ENCODE measurements around the gene CXCR6. TPM values are rescaled to one million over a fixed set of nuclear protein-coding genes. Genes with fewer than 3 reads are reported as not detected.
A peak's percentile ranks its signal among the peaks of the same experiment; 100 is the strongest.

CXCR6 gene
- total and polyA plus RNA-seq, 2 experiments from 2014 or later = 0.06 TPM; not detected in 1

DNA sequence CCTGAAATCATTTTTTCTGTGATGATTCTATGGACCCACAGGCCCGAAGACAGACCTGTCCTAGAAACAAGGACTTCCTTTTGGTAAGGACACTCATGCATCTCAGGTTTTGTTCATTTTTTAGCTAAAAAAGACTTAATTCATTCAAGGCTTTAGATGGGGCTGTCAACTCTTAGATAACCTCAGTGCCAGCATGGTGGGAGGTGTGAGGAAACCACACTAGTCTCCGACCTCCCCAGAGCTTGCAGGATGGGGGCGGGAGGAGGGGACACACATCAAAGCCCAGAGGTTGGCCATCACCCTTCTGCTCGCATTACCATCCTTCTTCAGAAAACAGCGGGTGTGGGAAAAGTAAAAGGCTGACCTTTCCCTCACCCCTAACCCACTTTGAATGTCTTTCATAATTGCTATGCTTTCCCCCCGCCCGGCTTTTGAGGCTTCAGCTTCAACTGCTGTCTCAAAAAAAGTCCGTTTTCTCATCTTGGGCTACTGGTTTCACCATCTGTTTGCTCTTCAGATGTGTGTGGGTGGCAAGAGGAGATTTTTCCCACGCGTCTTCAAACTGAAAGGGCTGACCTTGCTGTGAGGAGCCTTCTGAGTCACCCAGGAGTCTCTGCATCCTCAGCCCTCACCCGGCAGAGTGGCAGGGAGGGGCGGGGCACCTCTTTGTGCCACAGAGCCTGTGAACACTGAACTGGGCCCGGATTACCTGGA is 27.6 kb upstream of the CXCR6 start:
- Histone ChIP-seq H3K9me3 (ENCODE audit: low read depth) (no peaks in the 10 kb centered on the region), H3K4me1 (ENCODE audit: low read depth) (no peaks in the 10 kb centered on the region), H3K36me3 (no peaks in the 10 kb centered on the region), H3K27me3 (no peaks in the 10 kb centered on the region), H3K4me3 (no peak overlapping the region), H3K27ac (no peak overlapping the region)
- TF ChIP-seq, protein P1, sequence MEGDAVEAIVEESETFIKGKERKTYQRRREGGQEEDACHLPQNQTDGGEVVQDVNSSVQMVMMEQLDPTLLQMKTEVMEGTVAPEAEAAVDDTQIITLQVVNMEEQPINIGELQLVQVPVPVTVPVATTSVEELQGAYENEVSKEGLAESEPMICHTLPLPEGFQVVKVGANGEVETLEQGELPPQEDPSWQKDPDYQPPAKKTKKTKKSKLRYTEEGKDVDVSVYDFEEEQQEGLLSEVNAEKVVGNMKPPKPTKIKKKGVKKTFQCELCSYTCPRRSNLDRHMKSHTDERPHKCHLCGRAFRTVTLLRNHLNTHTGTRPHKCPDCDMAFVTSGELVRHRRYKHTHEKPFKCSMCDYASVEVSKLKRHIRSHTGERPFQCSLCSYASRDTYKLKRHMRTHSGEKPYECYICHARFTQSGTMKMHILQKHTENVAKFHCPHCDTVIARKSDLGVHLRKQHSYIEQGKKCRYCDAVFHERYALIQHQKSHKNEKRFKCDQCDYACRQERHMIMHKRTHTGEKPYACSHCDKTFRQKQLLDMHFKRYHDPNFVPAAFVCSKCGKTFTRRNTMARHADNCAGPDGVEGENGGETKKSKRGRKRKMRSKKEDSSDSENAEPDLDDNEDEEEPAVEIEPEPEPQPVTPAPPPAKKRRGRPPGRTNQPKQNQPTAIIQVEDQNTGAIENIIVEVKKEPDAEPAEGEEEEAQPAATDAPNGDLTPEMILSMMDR (IDR thresholded peaks at IDR 0.05; ENCODE audit: low read depth, low read length) = no peak
- DNase-seq (ENCODE audit: low read depth in 1 of 2, low spot score in 1 of 2) = peak in 1 of 2 donors; percentile 72

DNA sequence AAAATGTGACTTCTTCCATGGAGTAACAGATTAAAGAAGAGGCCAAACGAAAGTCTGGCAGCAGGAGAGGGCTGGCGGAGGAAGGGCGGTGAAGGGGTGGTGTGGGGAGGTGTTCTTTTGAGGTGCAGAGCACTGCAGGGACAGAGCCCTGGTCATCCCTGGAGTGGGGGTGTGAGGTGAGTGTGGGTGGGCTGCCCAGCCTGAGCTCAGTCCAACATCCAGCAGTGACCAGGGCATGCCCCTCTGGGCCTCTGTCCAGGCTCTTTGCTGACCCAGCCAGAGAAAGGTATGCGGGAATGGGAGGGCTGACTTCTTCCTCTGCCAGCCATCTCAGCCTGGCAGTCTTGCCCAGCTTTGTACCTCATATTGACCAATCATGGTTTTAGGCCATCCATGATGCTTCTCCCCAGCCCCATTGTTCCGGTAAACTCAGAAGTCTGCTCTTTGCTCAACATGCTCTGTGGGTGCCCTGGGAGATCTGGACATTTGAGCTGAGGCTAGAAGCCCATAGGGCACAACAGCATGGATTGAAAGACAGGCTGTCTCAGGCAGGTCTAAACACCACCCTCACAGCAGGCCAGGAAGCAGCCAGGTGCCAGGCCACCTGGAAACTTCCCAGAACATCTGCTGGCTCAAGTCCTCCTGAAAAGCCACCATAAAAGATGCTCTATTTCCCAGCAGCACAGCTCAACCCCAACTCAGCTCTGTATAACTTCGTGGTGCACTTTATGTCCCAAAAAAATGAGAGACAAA is 25.9 kb upstream of the CXCR6 start:
- no peaks in the 10 kb centered on the region for H3K4me1 ChIP-seq (ENCODE audit: low read depth)
- no peaks in the 10 kb centered on the region for H3K27me3 ChIP-seq
- H3K27ac ChIP-seq = no peak overlapping the region
- no peaks in the 10 kb centered on the region for H3K9me3 ChIP-seq (ENCODE audit: low read depth)
- H3K4me3 ChIP-seq = no peak overlapping the region
- TF ChIP-seq, protein P1 (IDR thresholded peaks at IDR 0.05; ENCODE audit: low read depth, low read length) = no peak
- H3K36me3 ChIP-seq = no peaks in the 10 kb centered on the region
- no peak for DNase-seq (ENCODE audit: low read depth in 1 of 2, low spot score in 1 of 2)

DNA sequence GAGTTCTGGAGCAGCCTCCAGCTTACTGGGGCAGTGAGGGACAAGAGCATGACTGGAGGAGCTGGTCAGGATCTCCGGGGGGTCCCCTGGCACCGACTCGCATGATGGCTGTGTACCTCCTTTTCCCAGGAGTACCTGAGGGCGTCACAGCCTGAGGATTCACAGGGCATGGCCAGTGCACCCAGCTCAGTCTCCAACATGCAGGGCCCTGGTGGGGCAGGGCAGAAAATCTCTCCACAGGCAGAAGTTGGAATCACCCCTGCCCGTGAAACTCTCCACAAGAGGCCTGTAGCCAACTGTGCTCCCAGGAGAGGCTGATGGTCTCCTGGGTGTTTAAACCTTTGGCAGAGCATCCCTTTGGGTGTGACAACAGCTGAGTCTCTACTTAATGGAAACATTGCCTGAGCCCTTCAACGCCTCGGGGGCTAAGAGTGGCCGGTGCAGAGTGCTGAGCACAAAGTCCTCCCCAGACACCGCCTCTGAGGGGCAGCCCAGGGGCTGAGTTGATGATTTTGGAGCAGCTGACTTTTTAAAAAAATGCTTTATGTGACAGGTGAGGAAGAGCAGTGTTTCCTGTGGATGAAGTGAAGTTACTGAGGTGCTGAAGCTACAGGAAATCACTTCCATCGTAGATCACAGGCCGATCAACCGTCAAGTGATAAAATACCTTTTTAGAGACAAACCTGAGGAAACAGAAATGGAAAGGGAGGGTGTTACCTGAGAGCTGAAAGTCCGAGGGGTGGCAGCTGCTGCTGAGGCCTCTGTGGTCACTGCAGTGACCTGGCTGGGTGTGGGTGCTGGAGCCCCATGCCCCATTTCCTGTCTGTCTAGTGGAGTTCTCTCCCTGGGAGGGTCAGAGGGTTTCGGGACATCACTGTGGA is 21.9 kb upstream of the CXCR6 start:
- H3K27me3 ChIP-seq = no peaks in the 10 kb centered on the region
- H3K27ac ChIP-seq = no peak overlapping the region
- TF ChIP-seq, protein P1 (IDR thresholded peaks at IDR 0.05; ENCODE audit: low read depth, low read length) = no peak
- H3K4me1 ChIP-seq (ENCODE audit: low read depth) = no peaks in the 10 kb centered on the region
- H3K4me3 ChIP-seq = no peak overlapping the region
- DNase-seq (ENCODE audit: low read depth in 1 of 2, low spot score in 1 of 2) = no peak
- H3K36me3 ChIP-seq = peaks cover 11% of the 10 kb centered on the region
- no peaks in the 10 kb centered on the region for H3K9me3 ChIP-seq (ENCODE audit: low read depth)

DNA sequence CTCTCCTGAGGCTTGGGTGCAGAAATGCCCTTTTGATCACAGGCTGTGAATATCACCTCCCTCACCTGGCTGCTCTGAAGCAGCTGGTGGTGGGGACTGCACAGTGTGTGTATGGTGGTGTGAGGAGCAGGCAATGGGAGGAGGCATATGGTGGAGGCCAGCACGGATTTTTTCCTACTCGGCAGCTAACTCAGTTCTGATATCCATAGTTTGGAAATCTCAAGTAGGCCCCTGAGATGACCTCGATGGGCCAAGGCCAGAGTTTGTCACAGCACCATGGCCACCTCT is 21.3 kb upstream of the CXCR6 start:
- Histone ChIP-seq H3K27me3 (no peaks in the 10 kb centered on the region), H3K4me1 (ENCODE audit: low read depth) (no peaks in the 10 kb centered on the region), H3K9me3 (ENCODE audit: low read depth) (no peaks in the 10 kb centered on the region), H3K36me3 (peaks cover 12% of the 10 kb centered on the region), H3K27ac (no peak overlapping the region), H3K4me3 (no peak overlapping the region)
- TF ChIP-seq, protein P1 (IDR thresholded peaks at IDR 0.05; ENCODE audit: low read depth, low read length) = no peak
- DNase-seq (ENCODE audit: low read depth in 1 of 2, low spot score in 1 of 2) = no peak

DNA sequence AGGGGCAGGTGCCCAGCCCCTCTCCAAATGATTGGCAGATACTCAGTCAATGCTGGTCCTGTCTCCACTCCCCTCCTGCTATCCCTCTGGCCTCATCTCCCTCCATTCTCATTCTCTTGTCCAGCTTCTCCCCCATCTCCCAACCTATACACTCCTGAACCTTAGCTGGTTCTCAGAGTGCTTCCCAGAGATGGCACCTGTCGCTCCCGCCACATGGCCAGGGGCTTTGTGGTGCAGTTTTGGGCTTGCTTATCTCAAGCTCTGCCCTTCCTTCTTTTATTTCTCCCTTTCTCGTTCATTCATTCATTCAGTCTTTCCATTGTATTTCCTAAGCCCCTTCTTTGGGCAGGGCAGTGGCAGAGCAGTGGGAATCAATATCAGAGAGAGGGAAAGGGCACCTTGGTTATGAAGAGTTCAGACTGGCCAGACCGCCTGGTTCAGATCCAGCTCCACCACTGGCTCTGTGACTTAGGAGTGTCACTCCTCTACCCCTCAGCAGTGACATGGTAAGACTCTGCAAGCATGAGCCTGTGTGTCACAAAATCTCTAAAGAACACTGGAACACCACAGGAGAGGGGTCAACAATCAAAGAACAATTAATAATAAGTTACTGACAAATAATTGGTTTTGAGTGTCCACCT is 20.2 kb upstream of the CXCR6 start:
- Histone ChIP-seq H3K4me3 (no peak overlapping the region), H3K4me1 (ENCODE audit: low read depth) (no peaks in the 10 kb centered on the region), H3K27ac (no peak overlapping the region), H3K9me3 (ENCODE audit: low read depth) (no peaks in the 10 kb centered on the region), H3K27me3 (no peaks in the 10 kb centered on the region), H3K36me3 (peaks cover 20% of the 10 kb centered on the region)
- TF ChIP-seq, protein P1 (IDR thresholded peaks at IDR 0.05; ENCODE audit: low read depth, low read length) = no peak
- DNase-seq (ENCODE audit: low read depth in 1 of 2, low spot score in 1 of 2) = no peak
